ENCODE results near the gene SMIM36. TPM values are rescaled to one million over a fixed set of nuclear protein-coding genes. Genes with fewer than 3 reads are reported as not detected.

The SMIM36 gene
- total RNA-seq (2014; rRNA removed; shearing (Covaris generic)) (not detected in 2 replicates), total RNA-seq (2022) (not detected in 2 replicates), Bru-seq, nascent RNA (percentile 13 among the genes with signal in this experiment), BruChase-seq, experiment 1, labeled RNA remaining after a 6-hour chase (percentile 14 among the genes with signal in this experiment), BruChase-seq, experiment 2, labeled RNA remaining after a 2-hour chase (percentile 8 among the genes with signal in this experiment)
- long read RNA-seq, result 0 reads

GRCh38 chr17:55510986-55511721, at the start of gene SMIM36:
Gene SMIM36 (minus strand): TSS chr17:55511452.
- CTCF ChIA-PET (ENCODE audit: unreplicated experiment), result no interaction called here
- Histone ChIP-seq H2AFZ (ENCODE audit: low read length) (peak within 1 kb of the TSS; percentile 1; the same call in 1 of the 2 replicates), H3K4me3 (ENCODE audit: low read depth, low read length, poor library complexity, severe bottlenecking) (no peak within 1 kb of the TSS), H3K79me2 (ENCODE audit: insufficient read depth, low read depth, low read length) (no peaks in the 10 kb centered on the region), H3K36me3 (ENCODE audit: insufficient read depth, low read length) (no peaks in the 10 kb centered on the region), H3K9me2 (ENCODE audit: insufficient read depth, low read length) (no peaks in the 10 kb centered on the region), H3K4me2 (ENCODE audit: low read length) (no peak within 1 kb of the TSS), H3K9me3 (ENCODE audit: low read length) (no peaks in the 10 kb centered on the region), H3K27ac (ENCODE audit: low read depth, low read length, poor library complexity, severe bottlenecking) (no peak within 1 kb of the TSS), H3K4me1 (ENCODE audit: insufficient read depth, low read length, poor library complexity, severe bottlenecking) (peaks cover 18% of the 10 kb centered on the region), H4K20me1 (ENCODE audit: insufficient read depth, low read length) (no peaks in the 10 kb centered on the region)
- POLR2A ChIA-PET, result interaction anchor here (0.6 kb wide), 1 partner anchor 887 kb away, joined by 3 read pairs; no protein-coding TSS in a partner anchor
- intact Hi-C loops (cut with micrococcal nuclease; ENCODE audit: unreplicated experiment), result loop anchor here (5.0 kb wide), 4 partner anchors 74 to 524 kb away; no protein-coding TSS in a partner anchor
- DNase-seq (ENCODE audit: low spot score), result no peak
- TF ChIP-seq EZH2phosphoT487 (IDR thresholded peaks at IDR 0.05; ENCODE audit: borderline replicate concordance, low read depth, low read length) (no peak), CTCF (conservative IDR thresholded peaks at IDR 0.05; ENCODE audit: low read length) (no peak)
- BruUV-seq (replicated peaks), result no TSS peak

- Histone ChIP-seq H3K27ac (ENCODE audit: low read depth, low read length, poor library complexity, severe bottlenecking) (no peak overlapping the region), H3K4me1 (ENCODE audit: insufficient read depth, low read length, poor library complexity, severe bottlenecking) (no peaks in the 10 kb centered on the region), H2AFZ (ENCODE audit: low read length) (no peak overlapping the region), H3K4me2 (ENCODE audit: low read length) (no peak overlapping the region), H3K79me2 (ENCODE audit: insufficient read depth, low read depth, low read length) (no peaks in the 10 kb centered on the region), H3K4me3 (ENCODE audit: low read depth, low read length, poor library complexity, severe bottlenecking) (no peak overlapping the region), H3K9me3 (ENCODE audit: low read length) (no peaks in the 10 kb centered on the region), H3K36me3 (ENCODE audit: insufficient read depth, low read length) (no peaks in the 10 kb centered on the region), H3K9me2 (ENCODE audit: insufficient read depth, low read length) (no peaks in the 10 kb centered on the region; the same call in 1 of the 2 replicates), H4K20me1 (ENCODE audit: insufficient read depth, low read length) (no peaks in the 10 kb centered on the region)
- intact Hi-C loops (cut with micrococcal nuclease; ENCODE audit: unreplicated experiment), result no loop called here
- no TSS peak for BruUV-seq (replicated peaks)
- POLR2A ChIA-PET, result interaction anchor here (0.6 to 1.1 kb wide), 3 partner anchors 22 to 197 kb away, joined by 3 read pairs; no protein-coding TSS in a partner anchor
- CTCF ChIA-PET (ENCODE audit: unreplicated experiment), result no interaction called here
- no peak for DNase-seq (ENCODE audit: low spot score)
- TF ChIP-seq CTCF (conservative IDR thresholded peaks at IDR 0.05; ENCODE audit: low read length), result no peak
- TF ChIP-seq EZH2phosphoT487 (IDR thresholded peaks at IDR 0.05; ENCODE audit: borderline replicate concordance, low read depth, low read length), result no peak
These were observed 44.5 kb upstream of the SMIM36 start for GRCh38 chr17:55555772-55556171.

GRCh38 chr17:55549140-55549539, 37.9 kb upstream of the SMIM36 start:
- intact Hi-C loops (cut with micrococcal nuclease; ENCODE audit: unreplicated experiment), result no loop called here
- Histone ChIP-seq H4K20me1 (ENCODE audit: insufficient read depth, low read length) (no peaks in the 10 kb centered on the region), H3K27ac (ENCODE audit: low read depth, low read length, poor library complexity, severe bottlenecking) (no peak overlapping the region), H3K9me3 (ENCODE audit: low read length) (no peaks in the 10 kb centered on the region), H3K4me1 (ENCODE audit: insufficient read depth, low read length, poor library complexity, severe bottlenecking) (no peaks in the 10 kb centered on the region), H3K36me3 (ENCODE audit: insufficient read depth, low read length) (no peaks in the 10 kb centered on the region), H3K4me2 (ENCODE audit: low read length) (no peak overlapping the region), H3K9me2 (ENCODE audit: insufficient read depth, low read length) (no peaks in the 10 kb centered on the region; the same call in 1 of the 2 replicates), H3K4me3 (ENCODE audit: low read depth, low read length, poor library complexity, severe bottlenecking) (no peak overlapping the region), H3K79me2 (ENCODE audit: insufficient read depth, low read depth, low read length) (no peaks in the 10 kb centered on the region), H2AFZ (ENCODE audit: low read length) (no peak overlapping the region)
- ChIA-PET CTCF (ENCODE audit: unreplicated experiment) (no interaction called here), POLR2A (no interaction called here)
- peak; percentile 75 for TF ChIP-seq CTCF (conservative IDR thresholded peaks at IDR 0.05; ENCODE audit: low read length)
- no peak for TF ChIP-seq EZH2phosphoT487 (IDR thresholded peaks at IDR 0.05; ENCODE audit: borderline replicate concordance, low read depth, low read length)
- DNase-seq (ENCODE audit: low spot score), result peak; percentile 33
- no TSS peak for BruUV-seq (replicated peaks)
